Endothelial cell of umbilical vein (primary cell): ENCODE results near the gene PPP1R8.

Source experiments
- CTCF ChIP-seq, 2 donors: IDR thresholded peaks; 1 replicate in 1 of 2; 2 replicates in 1 of 2; pipeline ENCODE4 v1.5.1; 2011; ENCODE audit warnings: low read length in 2 of 2, mild to moderate bottlenecking in 2 of 2, moderate library complexity in 2 of 2, control low read depth in 1 of 2, inconsistent platforms in 1 of 2, low read depth in 1 of 2; ENCODE audit not compliant: insufficient read depth in 1 of 2; ENCODE audit errors: extremely low read depth in 1 of 2
- EZH2 ChIP-seq: IDR thresholded peaks from 2 replicates; pipeline ENCODE4 v1.6.1; 2012; ENCODE audit warnings: borderline replicate concordance, low read depth, mild to moderate bottlenecking, moderate library complexity, low read length, inconsistent platforms; ENCODE audit not compliant: severe bottlenecking
- FOS ChIP-seq: IDR thresholded peaks from 2 replicates; pipeline ENCODE4 v1.6.1; 2011; ENCODE audit warnings: mild to moderate bottlenecking, low read length, moderate library complexity, borderline replicate concordance; ENCODE audit not compliant: insufficient read depth
- GATA2 ChIP-seq: IDR thresholded peaks from 2 replicates; pipeline ENCODE4 v1.7.0; 2011; ENCODE audit warnings: low read depth, mild to moderate bottlenecking, moderate library complexity, mixed read lengths, low read length; ENCODE audit not compliant: insufficient read length, insufficient read depth
- MYC ChIP-seq: IDR thresholded peaks from one replicate; pipeline ENCODE4 v1.6.1; 2011; ENCODE audit warnings: mild to moderate bottlenecking, low read depth, low read length
- POLR2A ChIP-seq: IDR thresholded peaks from 2 replicates; pipeline ENCODE4 v1.6.1; 2012; ENCODE audit warnings: low read depth, mild to moderate bottlenecking, control low read depth, low read length
- POLR2AphosphoS5 ChIP-seq: IDR thresholded peaks from 2 replicates; pipeline ENCODE4 v1.6.1; 2012; ENCODE audit warnings: low read depth, mild to moderate bottlenecking, control low read depth, low read length, moderate library complexity; ENCODE audit not compliant: insufficient read depth

- TF ChIP-seq MYC: no peak
- TF ChIP-seq CTCF (IDR thresholded peaks at IDR 0.05; ENCODE audit: extremely low read depth in 1 of 2, insufficient read depth in 1 of 2, low read depth in 1 of 2, low read length in 2 of 2): no peak
- no peak for TF ChIP-seq POLR2A
- no peak for TF ChIP-seq EZH2
- TF ChIP-seq POLR2AphosphoS5: no peak
- TF ChIP-seq GATA2: no peak
- TF ChIP-seq FOS: no peak
These were observed 48.9 kb downstream of the PPP1R8 start for GRCh38 chr1:27879374-27880082.
